Cardiac muscle cell (in vitro differentiated cells and primary cell): Measurements from ENCODE around the gene NLRP9. TPM values are rescaled to one million over a fixed set of nuclear protein-coding genes. Genes with fewer than 3 reads are reported as not detected.

Source experiments
- DNase-seq, 2 donors: peaks; one replicate each; pipeline versions ENCODE4 v3.0.0 to v3.0.0-alpha.2; 2010 to 2017; ENCODE audit warnings: low read depth in 1 of 2, low spot score in 1 of 2
- H3K27ac ChIP-seq: fragments of 200-600 bp; sonication (generic); 2 replicates; pipeline ENCODE4 v1.5.1; 2016
- H3K27me3 ChIP-seq: fragments of 200-600 bp; sonication (generic); 2 replicates; pipeline ENCODE4 v1.6.0; 2016; ENCODE audit warnings: control low read depth
- H3K36me3 ChIP-seq: fragments of 200-600 bp; sonication (generic); 2 replicates; pipeline ENCODE4 v1.5.1; 2016; ENCODE audit warnings: control low read depth
- H3K4me1 ChIP-seq: fragments of 200-600 bp; sonication (generic); 2 replicates; pipeline ENCODE4 v1.8.1; 2017; ENCODE audit warnings: low read depth, mild to moderate bottlenecking, mixed run types
- H3K4me3 ChIP-seq: fragments of 200-600 bp; sonication (generic); 2 replicates; pipeline ENCODE4 v1.5.1; 2016; ENCODE audit warnings: mild to moderate bottlenecking
- H3K9me3 ChIP-seq: fragments of 200-600 bp; sonication (generic); 2 replicates; pipeline ENCODE4 v1.5.1; 2017; ENCODE audit warnings: low read depth, mild to moderate bottlenecking, control low read depth
- polyA plus RNA-seq: library from polyadenylated mRNA; unstranded; fragments of >200 nt; fragmentation: Nextera tagmentation; extraction: Ambion mirVana; gene quantifications from 2 replicates; pipeline ENCODE4 v1.2.1, GENCODE V29; 2016
- total RNA-seq: library from RNA; depleted of rRNA; stranded (reverse); fragments of >200 nt; gene quantifications from 2 replicates; pipeline ENCODE4 v1.2.3, GENCODE V29; 2016
- TF ChIP-seq, protein P1 (sequence below): IDR thresholded peaks from 2 replicates; pipeline ENCODE4 v1.5.1; 2012; ENCODE audit warnings: low read depth, mild to moderate bottlenecking, low read length

NLRP9 gene
- total and polyA plus RNA-seq, 2 experiments from 2014 or later: not detected

DNA sequence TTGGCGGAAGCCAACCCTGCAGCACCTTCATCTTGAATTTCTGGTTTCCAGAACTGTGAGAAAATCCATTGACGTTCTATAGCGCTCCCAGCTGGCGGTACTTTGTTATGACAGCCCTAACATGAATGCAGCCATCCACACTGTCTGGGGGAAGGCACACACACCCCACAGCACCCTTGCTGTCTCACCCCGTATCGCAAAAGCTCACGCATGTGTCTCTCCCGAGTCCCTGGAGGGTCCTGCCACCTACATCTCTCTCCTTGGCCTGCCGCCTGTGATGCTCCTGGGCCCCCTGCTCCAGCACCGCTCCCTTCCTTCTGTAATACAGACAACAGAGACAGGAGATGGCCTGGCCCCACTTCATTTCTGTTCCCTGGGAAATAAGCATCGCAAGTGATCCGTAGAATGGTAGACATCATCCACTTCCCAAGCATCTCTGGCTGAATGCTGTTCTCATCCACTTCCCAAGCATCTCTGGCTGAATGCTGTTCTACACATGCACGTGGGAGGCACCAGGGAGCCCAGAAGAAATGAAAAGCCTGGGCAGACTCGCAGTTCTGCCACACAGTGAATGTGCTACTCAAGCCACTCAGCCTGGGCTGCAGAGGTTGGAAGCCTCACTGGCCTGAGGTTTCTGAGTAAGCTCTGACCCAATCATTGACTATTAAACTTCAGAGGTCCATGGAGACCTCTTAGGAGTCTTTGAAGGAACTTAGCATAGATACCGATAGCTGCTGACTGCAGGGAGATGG lies 33.5 kb downstream of the NLRP9 start:
- H3K36me3 ChIP-seq: no peaks in the 10 kb centered on the region
- H3K27ac ChIP-seq: no peak overlapping the region
- no peaks in the 10 kb centered on the region for H3K4me1 ChIP-seq
- no peaks in the 10 kb centered on the region for H3K9me3 ChIP-seq
- no peak overlapping the region for H3K4me3 ChIP-seq
- no peak for DNase-seq
- TF ChIP-seq, protein P1, sequence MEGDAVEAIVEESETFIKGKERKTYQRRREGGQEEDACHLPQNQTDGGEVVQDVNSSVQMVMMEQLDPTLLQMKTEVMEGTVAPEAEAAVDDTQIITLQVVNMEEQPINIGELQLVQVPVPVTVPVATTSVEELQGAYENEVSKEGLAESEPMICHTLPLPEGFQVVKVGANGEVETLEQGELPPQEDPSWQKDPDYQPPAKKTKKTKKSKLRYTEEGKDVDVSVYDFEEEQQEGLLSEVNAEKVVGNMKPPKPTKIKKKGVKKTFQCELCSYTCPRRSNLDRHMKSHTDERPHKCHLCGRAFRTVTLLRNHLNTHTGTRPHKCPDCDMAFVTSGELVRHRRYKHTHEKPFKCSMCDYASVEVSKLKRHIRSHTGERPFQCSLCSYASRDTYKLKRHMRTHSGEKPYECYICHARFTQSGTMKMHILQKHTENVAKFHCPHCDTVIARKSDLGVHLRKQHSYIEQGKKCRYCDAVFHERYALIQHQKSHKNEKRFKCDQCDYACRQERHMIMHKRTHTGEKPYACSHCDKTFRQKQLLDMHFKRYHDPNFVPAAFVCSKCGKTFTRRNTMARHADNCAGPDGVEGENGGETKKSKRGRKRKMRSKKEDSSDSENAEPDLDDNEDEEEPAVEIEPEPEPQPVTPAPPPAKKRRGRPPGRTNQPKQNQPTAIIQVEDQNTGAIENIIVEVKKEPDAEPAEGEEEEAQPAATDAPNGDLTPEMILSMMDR: no peak
- H3K27me3 ChIP-seq: no peaks in the 10 kb centered on the region

- Histone ChIP-seq H3K4me1 (no peaks in the 10 kb centered on the region), H3K9me3 (no peaks in the 10 kb centered on the region), H3K27ac (no peak overlapping the region), H3K36me3 (no peaks in the 10 kb centered on the region), H3K27me3 (no peaks in the 10 kb centered on the region), H3K4me3 (no peak overlapping the region)
- DNase-seq: peak in 1 of 2 donors; percentile 38
- TF ChIP-seq, protein P1: peak; percentile 56
Observed at GRCh38 chr19:55703790-55704215, 34.4 kb downstream of the NLRP9 start.

DNA sequence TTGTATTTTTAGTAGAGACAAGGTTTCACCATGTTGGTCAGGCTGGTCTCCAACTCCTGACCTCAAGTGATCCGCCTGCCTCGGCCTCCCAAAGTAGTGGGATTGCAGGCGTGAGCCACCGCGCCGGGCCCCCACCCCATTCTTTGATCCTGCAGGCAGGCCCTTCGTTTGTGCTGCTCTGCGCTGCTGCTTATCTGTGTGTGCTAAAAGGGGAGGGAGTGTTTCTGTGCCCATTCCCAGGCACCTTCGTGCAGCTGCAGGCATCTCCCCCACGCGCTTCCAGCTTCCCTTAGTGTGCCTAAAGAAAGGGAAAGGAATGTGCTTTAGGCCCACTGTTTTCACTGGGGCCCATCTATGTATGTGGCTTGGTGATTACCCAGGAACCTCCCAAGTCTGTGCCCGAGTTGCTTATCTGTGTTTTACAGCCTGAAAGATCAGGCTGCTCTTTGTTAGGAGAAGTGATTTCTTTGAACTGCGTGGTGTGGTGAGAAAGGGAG lies 36.0 kb downstream of the NLRP9 start:
- H3K9me3 ChIP-seq: no peaks in the 10 kb centered on the region
- DNase-seq: peak in 1 of 2 donors; percentile 71

DNA sequence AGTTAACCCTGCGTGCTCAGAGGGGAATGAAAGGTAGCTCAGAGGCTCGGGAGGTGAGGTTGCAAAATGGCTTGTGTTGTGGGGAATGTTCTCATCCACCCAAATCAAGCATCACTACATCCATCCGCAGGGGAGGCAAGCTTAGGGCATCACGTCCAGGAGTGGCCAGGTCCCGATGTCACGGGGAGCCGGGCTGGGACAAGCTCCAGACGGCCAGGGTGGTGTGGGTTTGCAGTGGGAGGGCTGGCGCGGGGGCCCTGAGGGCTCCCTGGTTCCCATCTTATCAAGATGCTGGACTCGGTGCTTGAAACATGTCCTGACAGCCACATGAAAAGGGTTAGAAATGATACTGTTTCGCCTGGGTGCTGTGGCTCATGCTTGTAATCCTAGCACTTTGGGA lies 37.4 kb downstream of the NLRP9 start:
- H3K4me1 ChIP-seq: no peaks in the 10 kb centered on the region
- no peak overlapping the region for H3K27ac ChIP-seq
- no peak overlapping the region for H3K4me3 ChIP-seq
- no peaks in the 10 kb centered on the region for H3K9me3 ChIP-seq
- no peaks in the 10 kb centered on the region for H3K36me3 ChIP-seq
- H3K27me3 ChIP-seq: no peaks in the 10 kb centered on the region
- TF ChIP-seq, protein P1: no peak
- DNase-seq: no peak

More for the DNA sequence above, 36.0 kb downstream of the NLRP9 start:
- no peaks in the 10 kb centered on the region for H3K4me1 ChIP-seq
- no peak overlapping the region for H3K4me3 ChIP-seq
- TF ChIP-seq, protein P1: no peak
- H3K27ac ChIP-seq: peak overlapping the region; percentile 57
- H3K36me3 ChIP-seq: no peaks in the 10 kb centered on the region
- H3K27me3 ChIP-seq: no peaks in the 10 kb centered on the region

- no peaks in the 10 kb centered on the region for H3K4me1 ChIP-seq
- DNase-seq: no peak
- H3K27me3 ChIP-seq: no peaks in the 10 kb centered on the region
- no peaks in the 10 kb centered on the region for H3K9me3 ChIP-seq
- H3K27ac ChIP-seq: no peak overlapping the region
- no peak overlapping the region for H3K4me3 ChIP-seq
- peaks cover 4% of the 10 kb centered on the region for H3K36me3 ChIP-seq
- TF ChIP-seq, protein P1: no peak
Observed at GRCh38 chr19:55699221-55699620, 39.0 kb downstream of the NLRP9 start.
